GM12864 (cell line): ENCODE results near the gene KLK13.

ENCODE experiments used
- DNase-seq: peaks from one replicate; pipeline ENCODE4 v3.0.0-alpha.2; 2011; ENCODE audit warnings: low read depth
- H3K4me3 ChIP-seq: 2 replicates; pipeline ENCODE4 v1.5.1; 2011; ENCODE audit warnings: mild to moderate bottlenecking, low read depth, low read length, control low read depth
- CTCF ChIP-seq: IDR thresholded peaks from 2 replicates; pipeline ENCODE4 v1.5.1; 2011; ENCODE audit warnings: low read depth, mild to moderate bottlenecking, moderate library complexity, low read length, control low read depth, inconsistent platforms; ENCODE audit errors: missing control alignments

Gene KLK13

DNA sequence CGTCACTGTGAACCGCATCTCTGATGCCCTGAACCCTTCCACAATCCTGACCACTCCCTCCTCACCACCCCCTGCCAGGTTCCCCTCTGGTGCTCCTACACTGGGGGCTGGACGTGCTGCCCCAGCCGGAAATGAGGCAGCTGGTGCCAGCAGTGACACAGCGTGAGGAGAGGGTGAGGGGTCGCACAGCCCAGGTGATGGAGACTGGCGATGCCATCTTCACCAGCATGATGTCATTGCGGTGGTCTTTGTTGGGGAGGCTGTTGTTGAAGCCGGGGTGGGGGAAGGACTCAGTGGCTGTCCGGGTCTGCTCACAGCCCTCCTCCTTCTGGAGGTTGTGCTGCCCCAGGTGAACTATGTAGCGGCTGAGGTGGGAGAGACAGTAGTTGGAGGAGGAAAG, 40.9 kb downstream of the KLK13 start:
- H3K4me3 ChIP-seq, result no peak overlapping the region
- TF ChIP-seq CTCF, result no peak
- no peak for DNase-seq

DNA sequence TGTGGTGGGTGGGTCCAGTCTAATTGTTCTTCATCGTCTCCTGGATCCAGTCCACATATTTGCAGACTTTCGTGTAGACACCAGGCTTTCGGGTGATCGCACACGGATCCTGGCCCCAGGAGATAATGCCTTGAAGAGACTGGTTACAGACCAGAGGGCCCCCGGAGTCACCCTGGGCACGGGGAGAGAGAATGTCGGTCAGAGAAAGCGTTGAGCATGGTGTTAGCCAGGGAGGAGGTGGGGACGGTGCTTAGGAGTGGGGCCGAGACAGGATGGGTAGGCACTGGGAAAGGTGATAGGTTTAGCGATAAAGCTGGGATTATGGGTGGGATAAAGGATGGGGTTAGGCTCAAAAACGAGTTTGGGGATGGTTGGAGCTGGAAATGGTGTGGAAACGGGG, 42.4 kb downstream of the KLK13 start:
- no peak for DNase-seq
- no peak for TF ChIP-seq CTCF
- no peak overlapping the region for H3K4me3 ChIP-seq

DNA sequence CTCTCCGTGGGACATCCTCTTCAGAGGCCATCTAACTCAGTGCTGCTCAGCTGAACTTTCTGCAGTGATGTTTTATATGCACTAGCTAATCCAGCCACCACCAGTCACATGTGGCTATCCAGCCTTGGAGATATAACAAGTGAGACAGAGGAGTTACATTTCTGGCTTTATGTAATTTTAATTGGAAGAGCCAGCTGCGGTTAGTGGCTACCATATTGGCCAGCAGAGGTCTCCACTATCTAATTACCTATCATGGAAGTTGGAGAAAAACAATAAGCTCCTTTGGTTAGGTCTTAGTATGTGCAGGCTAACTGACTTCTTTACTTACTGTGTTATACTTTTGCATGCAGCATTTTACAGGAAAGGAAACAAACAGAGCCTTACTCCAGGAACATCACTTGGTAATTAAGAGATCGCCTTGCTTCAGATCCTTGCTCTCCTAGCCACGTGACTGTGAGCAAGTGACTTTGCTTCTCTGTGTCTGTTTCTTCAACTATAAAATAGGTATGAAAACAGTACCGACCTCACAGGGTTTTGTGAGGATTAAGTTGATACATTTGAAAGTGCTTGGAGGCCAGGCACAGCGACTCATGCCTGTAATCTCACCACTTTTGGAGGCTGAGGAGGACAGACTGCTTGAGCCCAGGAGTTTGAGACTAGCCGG, 43.8 kb downstream of the KLK13 start:
- DNase-seq, result no peak
- TF ChIP-seq CTCF, result peak; percentile 53
- no peak overlapping the region for H3K4me3 ChIP-seq

GRCh38 chr19:51019544-51019925, 45.4 kb downstream of the KLK13 start, which contains the start of gene KLK10:
TSS of gene KLK10 (minus strand) at chr19:51019709. CDS start at chr19:51019130, 579 bp downstream.
- no peak within 1 kb of the TSS for H3K4me3 ChIP-seq
- TF ChIP-seq CTCF, result no peak

DNA sequence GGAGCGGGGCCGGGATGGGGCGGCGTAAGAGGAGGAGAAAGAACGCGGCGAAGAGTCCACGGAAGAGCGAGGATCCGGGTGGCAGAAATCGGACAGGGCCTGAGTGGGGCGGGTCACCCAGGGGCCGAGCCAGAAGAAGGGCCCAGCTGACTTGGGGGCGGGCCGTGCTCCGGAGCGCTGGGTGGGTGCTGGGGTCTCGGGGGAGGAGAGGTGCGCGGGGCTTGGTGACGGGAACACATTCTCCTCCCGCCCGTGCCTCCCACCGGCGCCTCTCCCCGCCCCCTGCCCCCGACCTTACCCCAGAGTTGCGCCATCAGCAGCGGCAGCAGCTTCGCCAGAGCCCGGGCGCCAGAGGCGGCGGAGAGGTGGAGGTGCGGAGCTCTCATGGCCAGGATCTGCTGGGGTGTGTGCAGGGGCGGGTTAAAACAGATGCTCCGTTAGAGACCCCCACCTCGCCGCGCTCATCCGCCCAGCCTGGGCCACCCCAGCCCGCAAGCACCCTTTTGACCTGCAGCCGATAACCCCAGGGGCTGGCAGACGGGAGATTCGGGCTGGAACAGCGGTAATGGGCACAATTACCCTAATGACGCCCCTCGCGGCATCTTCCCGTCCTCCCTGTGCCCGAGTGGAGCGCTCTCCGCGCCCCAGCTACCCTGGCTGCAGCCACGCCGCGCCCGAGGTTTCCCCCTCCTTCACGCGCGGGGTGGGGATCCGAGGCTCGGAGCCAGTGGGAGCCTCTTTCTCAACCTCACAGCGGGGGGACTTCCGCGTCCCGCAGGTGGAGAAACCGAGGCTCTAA, 45.9 kb downstream of the KLK13 start:
- no peak for TF ChIP-seq CTCF
- no peak for DNase-seq
- H3K4me3 ChIP-seq, result no peak overlapping the region

More at GRCh38 chr19:51019544-51019925, 45.4 kb downstream of the KLK13 start, which contains the start of gene KLK10:
- DNase-seq, result no peak

- no peak overlapping the region for H3K4me3 ChIP-seq
- no peak for DNase-seq
- TF ChIP-seq CTCF, result peak; percentile 40
Observed at GRCh38 chr19:51016798-51017683, 47.9 kb downstream of the KLK13 start.
